Measurements from ENCODE around the gene ANO1.

DNA sequence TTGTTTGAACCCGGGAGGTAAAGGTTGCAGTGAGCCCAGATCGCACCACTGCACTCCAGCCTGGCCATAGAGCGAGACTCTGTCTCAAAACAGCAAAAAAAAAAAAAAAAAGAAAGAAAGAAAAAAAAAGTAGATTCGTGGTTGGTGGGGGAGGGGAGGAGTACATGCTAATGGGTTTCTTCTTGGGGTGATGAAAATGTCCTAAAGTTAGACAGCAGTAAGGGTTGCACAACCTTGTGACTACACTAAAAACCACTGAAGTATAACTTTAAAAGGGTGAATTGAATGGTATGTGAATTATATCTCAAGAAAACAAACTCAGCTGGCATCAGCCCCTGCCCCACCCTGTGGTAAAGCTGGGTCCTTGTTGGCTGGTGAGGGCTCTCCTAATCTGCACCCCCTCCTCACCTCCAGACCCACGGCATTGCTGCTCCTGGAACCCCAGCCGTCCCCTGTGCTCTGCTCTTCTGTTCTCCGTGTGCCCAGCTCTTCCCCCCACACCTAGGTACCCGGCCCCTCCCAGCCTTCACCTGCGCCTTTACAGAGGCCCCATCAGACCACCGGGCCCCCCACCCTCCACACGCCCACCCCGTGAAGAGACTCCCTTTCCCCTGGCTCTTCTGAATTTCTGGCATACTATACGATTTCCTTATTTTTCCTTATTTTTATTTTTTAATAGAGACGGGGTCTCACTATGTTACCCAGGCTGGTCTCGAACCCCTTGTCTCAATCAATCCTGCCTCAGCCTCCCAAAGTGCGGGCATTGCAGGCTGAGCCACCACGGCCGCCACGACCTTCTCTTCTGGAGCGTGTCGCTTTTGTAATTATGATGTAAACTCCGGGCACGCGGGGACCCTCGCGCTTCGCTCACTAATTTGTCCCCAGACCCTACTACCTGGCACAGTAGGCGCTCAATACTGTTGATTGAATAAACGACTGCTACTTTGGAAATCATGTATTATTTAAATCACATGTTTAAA lies 124.1 kb downstream of the ANO1 start:
- no peak for TF ChIP-seq CSDC2 (CRISPR knock-in tag; IDR thresholded peaks at IDR 0.05)
- TF ChIP-seq, protein P1, sequence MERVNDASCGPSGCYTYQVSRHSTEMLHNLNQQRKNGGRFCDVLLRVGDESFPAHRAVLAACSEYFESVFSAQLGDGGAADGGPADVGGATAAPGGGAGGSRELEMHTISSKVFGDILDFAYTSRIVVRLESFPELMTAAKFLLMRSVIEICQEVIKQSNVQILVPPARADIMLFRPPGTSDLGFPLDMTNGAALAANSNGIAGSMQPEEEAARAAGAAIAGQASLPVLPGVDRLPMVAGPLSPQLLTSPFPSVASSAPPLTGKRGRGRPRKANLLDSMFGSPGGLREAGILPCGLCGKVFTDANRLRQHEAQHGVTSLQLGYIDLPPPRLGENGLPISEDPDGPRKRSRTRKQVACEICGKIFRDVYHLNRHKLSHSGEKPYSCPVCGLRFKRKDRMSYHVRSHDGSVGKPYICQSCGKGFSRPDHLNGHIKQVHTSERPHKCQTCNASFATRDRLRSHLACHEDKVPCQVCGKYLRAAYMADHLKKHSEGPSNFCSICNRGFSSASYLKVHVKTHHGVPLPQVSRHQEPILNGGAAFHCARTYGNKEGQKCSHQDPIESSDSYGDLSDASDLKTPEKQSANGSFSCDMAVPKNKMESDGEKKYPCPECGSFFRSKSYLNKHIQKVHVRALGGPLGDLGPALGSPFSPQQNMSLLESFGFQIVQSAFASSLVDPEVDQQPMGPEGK (CRISPR knock-in tag; IDR thresholded peaks at IDR 0.05; ENCODE audit: borderline replicate concordance) = no peak
- TF ChIP-seq, protein P2, sequence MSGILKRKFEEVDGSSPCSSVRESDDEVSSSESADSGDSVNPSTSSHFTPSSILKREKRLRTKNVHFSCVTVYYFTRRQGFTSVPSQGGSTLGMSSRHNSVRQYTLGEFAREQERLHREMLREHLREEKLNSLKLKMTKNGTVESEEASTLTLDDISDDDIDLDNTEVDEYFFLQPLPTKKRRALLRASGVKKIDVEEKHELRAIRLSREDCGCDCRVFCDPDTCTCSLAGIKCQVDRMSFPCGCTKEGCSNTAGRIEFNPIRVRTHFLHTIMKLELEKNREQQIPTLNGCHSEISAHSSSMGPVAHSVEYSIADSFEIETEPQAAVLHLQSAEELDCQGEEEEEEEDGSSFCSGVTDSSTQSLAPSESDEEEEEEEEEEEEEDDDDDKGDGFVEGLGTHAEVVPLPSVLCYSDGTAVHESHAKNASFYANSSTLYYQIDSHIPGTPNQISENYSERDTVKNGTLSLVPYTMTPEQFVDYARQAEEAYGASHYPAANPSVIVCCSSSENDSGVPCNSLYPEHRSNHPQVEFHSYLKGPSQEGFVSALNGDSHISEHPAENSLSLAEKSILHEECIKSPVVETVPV (CRISPR knock-in tag; IDR thresholded peaks at IDR 0.05) = no peak
- TF ChIP-seq ISL1 (CRISPR knock-in tag; IDR thresholded peaks at IDR 0.05) = no peak
- TF ChIP-seq BACH2 (CRISPR knock-in tag; IDR thresholded peaks at IDR 0.05; ENCODE audit: borderline replicate concordance) = no peak
- no peak for TF ChIP-seq GLIS3 (CRISPR knock-in tag; IDR thresholded peaks at IDR 0.05)
- TF ChIP-seq PPARA (CRISPR knock-in tag; IDR thresholded peaks at IDR 0.05; ENCODE audit: borderline replicate concordance) = no peak
- TF ChIP-seq ZNF8 (CRISPR knock-in tag; IDR thresholded peaks at IDR 0.05) = no peak
- no peak for TF ChIP-seq RARB (CRISPR knock-in tag; IDR thresholded peaks at IDR 0.05)
- TF ChIP-seq ARNTL (CRISPR knock-in tag; IDR thresholded peaks at IDR 0.05; ENCODE audit: borderline replicate concordance, low read depth) = no peak
- TF ChIP-seq, protein P3, sequence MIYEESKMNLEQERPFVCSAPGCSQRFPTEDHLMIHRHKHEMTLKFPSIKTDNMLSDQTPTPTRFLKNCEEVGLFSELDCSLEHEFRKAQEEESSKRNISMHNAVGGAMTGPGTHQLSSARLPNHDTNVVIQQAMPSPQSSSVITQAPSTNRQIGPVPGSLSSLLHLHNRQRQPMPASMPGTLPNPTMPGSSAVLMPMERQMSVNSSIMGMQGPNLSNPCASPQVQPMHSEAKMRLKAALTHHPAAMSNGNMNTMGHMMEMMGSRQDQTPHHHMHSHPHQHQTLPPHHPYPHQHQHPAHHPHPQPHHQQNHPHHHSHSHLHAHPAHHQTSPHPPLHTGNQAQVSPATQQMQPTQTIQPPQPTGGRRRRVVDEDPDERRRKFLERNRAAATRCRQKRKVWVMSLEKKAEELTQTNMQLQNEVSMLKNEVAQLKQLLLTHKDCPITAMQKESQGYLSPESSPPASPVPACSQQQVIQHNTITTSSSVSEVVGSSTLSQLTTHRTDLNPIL (CRISPR knock-in tag; IDR thresholded peaks at IDR 0.05; ENCODE audit: low read depth) = no peak
- TF ChIP-seq SNAI2 (CRISPR knock-in tag; IDR thresholded peaks at IDR 0.05) = no peak
- TF ChIP-seq, protein P4, sequence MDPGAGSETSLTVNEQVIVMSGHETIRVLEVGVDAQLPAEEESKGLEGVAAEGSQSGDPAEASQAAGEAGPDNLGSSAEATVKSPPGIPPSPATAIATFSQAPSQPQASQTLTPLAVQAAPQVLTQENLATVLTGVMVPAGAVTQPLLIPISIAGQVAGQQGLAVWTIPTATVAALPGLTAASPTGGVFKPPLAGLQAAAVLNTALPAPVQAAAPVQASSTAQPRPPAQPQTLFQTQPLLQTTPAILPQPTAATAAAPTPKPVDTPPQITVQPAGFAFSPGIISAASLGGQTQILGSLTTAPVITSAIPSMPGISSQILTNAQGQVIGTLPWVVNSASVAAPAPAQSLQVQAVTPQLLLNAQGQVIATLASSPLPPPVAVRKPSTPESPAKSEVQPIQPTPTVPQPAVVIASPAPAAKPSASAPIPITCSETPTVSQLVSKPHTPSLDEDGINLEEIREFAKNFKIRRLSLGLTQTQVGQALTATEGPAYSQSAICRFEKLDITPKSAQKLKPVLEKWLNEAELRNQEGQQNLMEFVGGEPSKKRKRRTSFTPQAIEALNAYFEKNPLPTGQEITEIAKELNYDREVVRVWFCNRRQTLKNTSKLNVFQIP (CRISPR knock-in tag; IDR thresholded peaks at IDR 0.05; ENCODE audit: borderline replicate concordance, low read depth) = no peak
- no peak for TF ChIP-seq ZNF565 (CRISPR knock-in tag; conservative IDR thresholded peaks at IDR 0.05; ENCODE audit: low read depth)

Data from SK-N-SH treated with all-trans-retinoic acid at 6 μM for 48 hours (cell line).